DMS153 (cell line): ENCODE results near the gene EXOC6.
A peak's percentile ranks its signal among the peaks of the same experiment; 100 is the strongest.
"Not testable (repeated sequence)": the region's sequence is repeated elsewhere in the genome, so short reads cannot be mapped to it uniquely, and the experiment has no call there.

Source experiments
- DNase-seq: peaks from one replicate; lab custom pipeline; 2025; lab: John Stamatoyannopoulos, UW

The EXOC6 gene

GRCh38 chr10:93079663-93080349, 231.5 kb downstream of the EXOC6 start:
- DNase-seq: no peak

- DNase-seq: peak; percentile 3
These were observed 232.2 kb downstream of the EXOC6 start for GRCh38 chr10:93080350-93081046.

GRCh38 chr10:93081318-93081717, 233.0 kb downstream of the EXOC6 start:
- no peak for DNase-seq

- DNase-seq: no peak
These were observed 233.5 kb downstream of the EXOC6 start for GRCh38 chr10:93081834-93082233.

- no peak for DNase-seq
These were observed 235.6 kb downstream of the EXOC6 start for GRCh38 chr10:93083743-93084539.

GRCh38 chr10:93085272-93085859, 237.0 kb downstream of the EXOC6 start:
- DNase-seq: no peak

GRCh38 chr10:93086289-93086688, 238.0 kb downstream of the EXOC6 start:
- DNase-seq: no peak

GRCh38 chr10:93087846-93088245, 239.5 kb downstream of the EXOC6 start:
- DNase-seq: no peak

- no peak for DNase-seq
These were observed 240.1 kb downstream of the EXOC6 start for GRCh38 chr10:93088466-93088865.

- no peak for DNase-seq
These were observed 242.3 kb downstream of the EXOC6 start for GRCh38 chr10:93090619-93091018.

GRCh38 chr10:93091960-93092359, 243.6 kb downstream of the EXOC6 start:
- no peak for DNase-seq

GRCh38 chr10:93095225-93095624, 246.9 kb downstream of the EXOC6 start:
- DNase-seq: no peak

GRCh38 chr10:93096901-93097300, 248.6 kb downstream of the EXOC6 start:
- no peak for DNase-seq

- DNase-seq: no peak
These were observed 249.1 kb downstream of the EXOC6 start for GRCh38 chr10:93097386-93097785.

- DNase-seq: no peak
These were observed 250.5 kb downstream of the EXOC6 start for GRCh38 chr10:93098816-93099215.

GRCh38 chr10:93099670-93100069, 251.3 kb downstream of the EXOC6 start:
- DNase-seq: no peak

GRCh38 chr10:93101148-93101547, 252.8 kb downstream of the EXOC6 start:
- not testable (repeated sequence) for DNase-seq

- no peak for DNase-seq
These were observed 255.6 kb downstream of the EXOC6 start for GRCh38 chr10:93103953-93104352.

GRCh38 chr10:93106631-93107072, 258.3 kb downstream of the EXOC6 start:
- DNase-seq: peak; percentile 30
